Ishikawa (cell line): ENCODE measurements around the gene CIB2.

Experiments
- CEBPB ChIP-seq: IDR thresholded peaks from 2 replicates; pipeline ENCODE4 v1.6.1; 2012
- CREB1 ChIP-seq: IDR thresholded peaks from 2 replicates; pipeline ENCODE4 v1.6.1; 2012; ENCODE audit warnings: low read depth
- EGR1 ChIP-seq: IDR thresholded peaks from 2 replicates; pipeline ENCODE4 v1.6.1; 2012
- EP300 ChIP-seq: IDR thresholded peaks from 2 replicates; pipeline ENCODE4 v1.6.1; 2012; ENCODE audit warnings: borderline replicate concordance
- TEAD4 ChIP-seq: IDR thresholded peaks from 2 replicates; pipeline ENCODE4 v1.6.1; 2012
- YY1 ChIP-seq: IDR thresholded peaks from 2 replicates; pipeline ENCODE4 v1.6.1; 2012; ENCODE audit warnings: low read depth
- TF ChIP-seq, protein P1 (sequence below): IDR thresholded peaks from 2 replicates; pipeline ENCODE4 v1.6.1; 2012; ENCODE audit warnings: low read depth, mild to moderate bottlenecking
- TF ChIP-seq, protein P2 (sequence below): IDR thresholded peaks from 2 replicates; pipeline ENCODE4 v1.6.1; 2012

DNA sequence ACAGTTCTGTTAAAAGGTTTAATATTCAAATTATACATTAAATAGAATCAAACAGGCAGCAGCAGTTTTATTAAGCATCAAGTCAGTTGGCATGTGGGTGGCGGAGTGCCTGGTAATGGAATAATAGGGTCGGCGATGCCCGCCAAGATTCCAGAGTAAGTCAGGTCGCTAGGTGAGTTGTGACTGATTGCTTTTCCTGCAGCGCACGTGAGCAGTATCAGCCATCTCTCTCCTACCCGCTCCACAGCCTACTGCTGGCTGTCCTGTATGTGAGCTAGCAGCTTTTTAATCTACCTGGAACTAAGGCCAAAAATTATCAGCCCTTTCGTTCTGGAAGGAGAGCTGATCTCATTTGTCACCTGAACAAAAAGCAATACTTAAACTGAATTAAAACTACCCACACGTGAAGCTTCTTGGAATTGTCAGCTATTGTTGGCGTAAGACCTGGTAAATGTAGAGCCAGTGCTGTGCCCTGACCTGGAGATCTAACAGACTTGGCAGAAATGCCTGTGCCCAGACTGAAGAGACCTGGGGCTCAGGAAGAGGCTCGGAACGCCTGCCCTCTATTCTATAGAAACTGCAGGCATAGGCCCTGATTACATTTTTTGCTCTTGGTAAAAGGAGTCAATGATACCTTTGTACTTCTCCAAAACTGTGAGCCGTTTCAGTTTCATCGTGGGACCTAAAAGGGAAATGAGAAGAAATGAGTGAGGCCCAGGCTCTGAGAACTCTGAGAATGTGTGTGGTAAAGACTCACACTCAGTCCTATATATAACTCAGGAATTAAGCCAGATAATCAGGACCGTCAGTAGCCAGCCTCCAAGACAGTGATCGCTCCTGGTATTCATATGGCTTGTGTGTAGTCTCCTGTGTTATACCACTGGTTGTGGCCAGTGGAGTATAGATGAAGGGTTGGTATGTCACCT is 39.9 kb upstream of the CIB2 start:
- TF ChIP-seq EP300 = no peak
- no peak for TF ChIP-seq YY1
- TF ChIP-seq TEAD4 = no peak
- TF ChIP-seq, protein P1, sequence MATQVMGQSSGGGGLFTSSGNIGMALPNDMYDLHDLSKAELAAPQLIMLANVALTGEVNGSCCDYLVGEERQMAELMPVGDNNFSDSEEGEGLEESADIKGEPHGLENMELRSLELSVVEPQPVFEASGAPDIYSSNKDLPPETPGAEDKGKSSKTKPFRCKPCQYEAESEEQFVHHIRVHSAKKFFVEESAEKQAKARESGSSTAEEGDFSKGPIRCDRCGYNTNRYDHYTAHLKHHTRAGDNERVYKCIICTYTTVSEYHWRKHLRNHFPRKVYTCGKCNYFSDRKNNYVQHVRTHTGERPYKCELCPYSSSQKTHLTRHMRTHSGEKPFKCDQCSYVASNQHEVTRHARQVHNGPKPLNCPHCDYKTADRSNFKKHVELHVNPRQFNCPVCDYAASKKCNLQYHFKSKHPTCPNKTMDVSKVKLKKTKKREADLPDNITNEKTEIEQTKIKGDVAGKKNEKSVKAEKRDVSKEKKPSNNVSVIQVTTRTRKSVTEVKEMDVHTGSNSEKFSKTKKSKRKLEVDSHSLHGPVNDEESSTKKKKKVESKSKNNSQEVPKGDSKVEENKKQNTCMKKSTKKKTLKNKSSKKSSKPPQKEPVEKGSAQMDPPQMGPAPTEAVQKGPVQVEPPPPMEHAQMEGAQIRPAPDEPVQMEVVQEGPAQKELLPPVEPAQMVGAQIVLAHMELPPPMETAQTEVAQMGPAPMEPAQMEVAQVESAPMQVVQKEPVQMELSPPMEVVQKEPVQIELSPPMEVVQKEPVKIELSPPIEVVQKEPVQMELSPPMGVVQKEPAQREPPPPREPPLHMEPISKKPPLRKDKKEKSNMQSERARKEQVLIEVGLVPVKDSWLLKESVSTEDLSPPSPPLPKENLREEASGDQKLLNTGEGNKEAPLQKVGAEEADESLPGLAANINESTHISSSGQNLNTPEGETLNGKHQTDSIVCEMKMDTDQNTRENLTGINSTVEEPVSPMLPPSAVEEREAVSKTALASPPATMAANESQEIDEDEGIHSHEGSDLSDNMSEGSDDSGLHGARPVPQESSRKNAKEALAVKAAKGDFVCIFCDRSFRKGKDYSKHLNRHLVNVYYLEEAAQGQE = no peak
- TF ChIP-seq CEBPB = no peak
- TF ChIP-seq CREB1 = no peak
- TF ChIP-seq, protein P2, sequence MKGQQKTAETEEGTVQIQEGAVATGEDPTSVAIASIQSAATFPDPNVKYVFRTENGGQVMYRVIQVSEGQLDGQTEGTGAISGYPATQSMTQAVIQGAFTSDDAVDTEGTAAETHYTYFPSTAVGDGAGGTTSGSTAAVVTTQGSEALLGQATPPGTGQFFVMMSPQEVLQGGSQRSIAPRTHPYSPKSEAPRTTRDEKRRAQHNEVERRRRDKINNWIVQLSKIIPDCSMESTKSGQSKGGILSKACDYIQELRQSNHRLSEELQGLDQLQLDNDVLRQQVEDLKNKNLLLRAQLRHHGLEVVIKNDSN = no peak
- TF ChIP-seq EGR1 = no peak
